ENCODE results near the gene RAB11B. TPM values are rescaled to one million over a fixed set of nuclear protein-coding genes. Genes with fewer than 3 reads are reported as not detected.
"Not testable (repeated sequence)": the region's sequence is repeated elsewhere in the genome, so short reads cannot be mapped to it uniquely, and the experiment has no call there.

The RAB11B gene
- polyA plus RNA-seq, 12 donors: 53.9 to 120 (median 60.8) TPM; not detected in 1

DNA sequence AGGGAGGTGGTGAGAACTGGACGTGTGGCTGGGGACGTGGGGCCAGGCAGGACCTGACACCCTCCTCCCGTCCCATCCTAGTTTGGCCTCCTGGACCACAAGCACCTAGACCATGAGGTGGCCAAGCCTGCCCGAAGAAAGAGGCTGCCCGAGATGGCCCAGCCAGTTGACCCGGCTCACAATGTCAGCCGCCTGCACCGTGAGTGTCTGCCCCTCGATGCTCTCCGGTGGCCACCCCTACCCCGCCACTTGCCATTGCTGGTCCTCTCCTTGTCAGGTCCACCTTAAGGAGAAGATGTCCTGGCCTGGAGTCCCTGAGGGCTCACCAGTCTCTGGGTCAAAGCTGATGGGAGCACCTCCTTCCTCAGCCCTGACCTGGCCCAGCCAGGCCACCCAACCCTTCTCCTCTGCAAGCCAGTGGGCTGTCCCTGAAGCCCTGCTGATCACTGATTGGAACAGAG, 24.0 kb upstream of the RAB11B start:
- DNase-seq: no peak

DNA sequence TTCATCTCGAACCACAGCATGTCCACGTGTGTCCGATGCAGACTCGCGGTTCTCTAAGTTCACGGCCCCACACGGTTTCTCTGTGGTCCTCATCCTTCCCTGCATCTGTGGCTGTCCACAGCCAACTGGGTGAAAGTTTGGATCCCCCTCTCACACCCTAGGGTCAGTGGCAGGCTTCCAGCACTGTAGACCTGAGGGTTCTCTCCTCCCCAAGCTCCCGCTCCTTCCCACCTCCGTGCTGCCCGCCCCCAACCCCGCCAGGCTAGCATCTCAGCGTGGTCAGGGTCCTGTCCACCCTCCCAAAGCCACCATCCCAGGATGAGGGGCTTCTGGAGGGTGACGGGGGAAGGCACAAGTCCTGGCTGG, 23.2 kb upstream of the RAB11B start:
- DNase-seq: no peak

DNA sequence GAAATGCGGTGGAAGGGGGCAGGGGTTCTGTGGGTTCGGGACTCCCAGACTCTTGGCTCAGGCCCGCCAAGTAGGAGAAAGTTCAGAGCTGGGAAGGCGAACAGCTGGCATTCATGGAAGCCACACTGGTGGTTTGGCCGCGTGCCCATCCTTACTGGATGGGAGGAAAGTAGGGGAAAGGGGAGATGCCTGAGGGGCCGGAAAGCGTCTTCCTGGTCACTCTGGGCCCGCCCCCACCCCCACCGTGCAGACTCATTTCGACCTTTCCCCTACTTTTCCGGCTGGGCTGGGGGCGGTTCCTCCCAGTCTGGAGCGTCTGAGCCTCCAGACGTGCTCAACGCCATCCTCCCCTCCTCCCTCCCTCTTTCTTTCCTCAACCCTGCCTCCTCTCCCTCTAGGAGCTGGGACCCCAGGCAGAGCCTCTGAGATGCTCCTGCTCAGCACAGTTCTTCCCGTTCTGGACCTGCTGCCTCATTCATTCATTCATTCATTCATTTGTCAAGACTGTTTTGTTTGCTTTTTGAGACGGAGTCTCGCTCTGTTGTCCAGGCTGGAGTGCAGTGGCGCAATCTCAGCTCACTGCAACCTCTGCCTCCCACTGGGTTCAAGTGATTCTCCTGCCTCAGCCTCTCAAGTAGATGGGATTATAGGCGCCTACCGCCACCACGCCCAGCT, 22.7 kb upstream of the RAB11B start:
- peak; percentile 79 for DNase-seq

DNA sequence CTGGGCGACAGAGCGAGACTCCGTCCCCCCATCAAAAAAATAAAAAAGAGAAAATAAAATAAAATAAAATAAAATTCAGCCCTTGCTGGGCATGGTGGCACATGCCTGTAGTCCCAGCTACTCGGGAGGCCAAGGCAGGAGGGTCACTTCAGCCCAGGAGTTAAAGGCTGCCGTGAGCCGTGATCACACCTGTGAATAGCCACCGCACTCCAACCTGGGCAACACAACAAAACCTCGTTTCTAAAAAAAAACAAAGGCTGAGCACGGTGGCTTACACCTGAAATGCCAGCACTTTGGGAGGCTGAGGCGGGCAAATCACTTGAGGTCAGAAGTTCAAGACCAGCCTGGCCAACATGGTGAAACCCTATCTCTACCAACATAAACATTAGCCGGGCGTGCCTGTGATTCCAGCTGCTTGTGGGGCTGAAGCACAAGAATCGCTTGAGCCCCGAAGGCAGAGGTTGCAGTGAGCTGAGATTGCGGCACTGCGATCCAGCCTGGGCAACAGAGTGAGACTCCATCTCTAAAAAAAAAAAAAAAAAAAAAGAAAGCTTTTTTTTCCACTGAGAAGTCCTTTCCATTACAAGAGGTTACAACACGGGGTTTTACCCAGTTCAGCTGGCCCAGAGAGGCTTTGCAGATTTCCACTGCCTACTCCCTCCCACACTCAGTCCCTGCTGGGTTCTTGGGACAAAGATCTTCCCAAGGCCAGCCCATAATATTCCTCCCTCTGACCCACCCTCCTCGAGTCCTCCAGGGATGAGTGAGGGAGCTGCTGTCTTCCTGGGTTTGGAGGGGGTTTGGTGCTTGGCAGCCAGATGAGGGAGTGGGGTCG, 19.8 kb upstream of the RAB11B start:
- no peak for DNase-seq

DNA sequence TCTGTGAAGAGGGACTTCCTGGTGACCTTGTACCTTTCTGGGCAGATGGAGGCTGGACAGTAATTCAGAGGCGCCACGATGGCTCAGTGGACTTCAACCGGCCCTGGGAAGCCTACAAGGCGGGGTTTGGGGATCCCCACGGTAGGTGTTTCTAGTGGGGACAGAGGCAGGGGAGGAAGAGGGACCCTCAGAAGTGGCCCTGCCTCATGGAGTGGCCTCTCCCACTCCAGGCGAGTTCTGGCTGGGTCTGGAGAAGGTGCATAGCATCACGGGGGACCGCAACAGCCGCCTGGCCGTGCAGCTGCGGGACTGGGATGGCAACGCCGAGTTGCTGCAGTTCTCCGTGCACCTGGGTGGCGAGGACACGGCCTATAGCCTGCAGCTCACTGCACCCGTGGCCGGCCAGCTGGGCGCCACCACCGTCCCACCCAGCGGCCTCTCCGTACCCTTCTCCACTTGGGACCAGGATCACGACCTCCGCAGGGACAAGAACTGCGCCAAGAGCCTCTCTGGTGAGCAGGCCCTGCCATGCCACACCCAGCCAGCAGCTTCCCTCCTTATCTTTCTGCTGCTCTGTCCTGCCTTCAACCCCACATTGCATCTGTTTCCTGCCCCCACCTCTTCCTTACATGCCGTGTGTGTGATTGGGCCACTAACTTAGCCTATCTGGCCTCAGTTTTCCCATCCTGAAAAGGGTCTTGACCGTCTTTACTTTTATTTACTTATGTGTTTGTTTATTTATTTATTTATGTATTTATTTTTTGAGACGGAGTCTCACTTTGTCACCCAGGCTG, 19.0 kb upstream of the RAB11B start:
- no peak for DNase-seq

DNA sequence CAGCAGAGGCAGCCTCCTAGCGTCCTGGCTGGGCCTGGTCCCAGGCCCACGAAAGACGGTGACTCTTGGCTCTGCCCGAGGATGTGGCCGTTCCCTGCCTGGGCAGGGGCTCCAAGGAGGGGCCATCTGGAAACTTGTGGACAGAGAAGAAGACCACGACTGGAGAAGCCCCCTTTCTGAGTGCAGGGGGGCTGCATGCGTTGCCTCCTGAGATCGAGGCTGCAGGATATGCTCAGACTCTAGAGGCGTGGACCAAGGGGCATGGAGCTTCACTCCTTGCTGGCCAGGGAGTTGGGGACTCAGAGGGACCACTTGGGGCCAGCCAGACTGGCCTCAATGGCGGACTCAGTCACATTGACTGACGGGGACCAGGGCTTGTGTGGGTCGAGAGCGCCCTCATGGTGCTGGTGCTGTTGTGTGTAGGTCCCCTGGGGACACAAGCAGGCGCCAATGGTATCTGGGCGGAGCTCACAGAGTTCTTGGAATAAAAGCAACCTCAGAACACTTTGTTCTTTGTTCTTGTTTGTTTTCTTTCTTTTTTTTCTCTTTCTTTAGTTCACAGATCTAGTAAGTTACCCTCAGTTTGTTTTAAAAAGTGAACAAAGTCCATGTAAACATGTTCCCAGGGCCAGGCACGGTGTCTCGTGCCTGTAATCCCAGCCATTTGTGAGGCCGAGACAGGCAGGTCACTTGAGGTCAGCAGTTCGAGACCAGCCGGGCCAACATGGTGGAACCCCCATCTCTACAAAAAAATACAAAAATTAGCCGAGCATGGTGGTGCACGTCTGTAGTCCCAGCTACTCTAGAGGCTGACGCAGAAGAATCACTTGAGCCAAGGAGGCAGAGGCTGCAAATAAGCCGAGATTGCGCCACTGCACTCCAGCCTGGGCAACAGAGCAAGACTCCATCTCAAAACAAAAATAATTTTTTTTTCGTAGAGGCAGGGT, 16.0 kb upstream of the RAB11B start:
- no peak for DNase-seq

DNA sequence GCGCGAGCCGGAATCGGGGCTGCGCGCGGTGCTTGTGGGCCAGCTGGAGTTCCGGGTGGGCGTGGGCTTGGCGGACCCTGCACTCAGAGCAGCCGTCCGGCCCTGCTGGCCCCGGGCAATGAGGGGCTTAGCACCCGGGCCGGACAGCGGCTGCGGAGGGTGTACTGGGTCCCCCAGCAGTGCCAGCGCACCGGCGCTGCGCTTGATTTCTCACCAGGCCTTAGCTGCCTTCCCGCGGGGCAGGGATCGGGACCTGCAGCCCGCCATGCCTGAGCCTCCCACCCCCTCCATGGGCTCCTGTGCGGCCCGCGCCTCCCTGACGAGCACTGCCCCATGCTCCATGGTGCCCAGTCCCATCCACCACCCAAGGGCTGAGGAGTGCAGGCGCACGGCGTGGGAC, 14.4 kb upstream of the RAB11B start:
- not testable (repeated sequence) for DNase-seq

DNA sequence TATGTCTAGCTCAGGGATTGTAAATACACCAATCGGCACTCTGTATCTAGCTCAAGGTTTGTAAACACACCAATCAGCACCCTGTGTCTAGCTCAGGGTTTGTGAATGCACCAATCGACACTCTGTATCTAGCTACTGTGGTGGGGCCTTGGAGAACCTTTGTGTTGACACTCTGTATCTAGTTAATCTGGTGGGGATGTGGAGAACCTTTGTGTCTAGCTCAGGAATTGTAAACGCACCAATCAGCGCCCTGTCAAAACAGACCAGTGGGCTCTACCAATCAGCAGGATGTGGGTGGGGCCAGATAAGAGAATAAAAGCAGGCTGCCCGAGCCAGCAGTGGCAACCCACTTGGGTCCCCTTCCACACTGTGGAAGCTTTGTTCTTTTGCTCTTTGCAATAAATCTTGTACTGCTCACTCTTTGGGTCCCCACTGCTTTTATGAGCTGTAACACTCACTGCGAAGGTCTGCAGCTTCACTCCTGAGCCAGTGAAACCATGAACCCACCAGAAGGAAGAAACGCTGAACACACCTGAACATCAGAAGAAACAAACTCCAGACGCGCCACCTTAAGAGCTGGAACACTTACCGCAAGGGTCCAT, 13.7 kb upstream of the RAB11B start:
- DNase-seq: not testable (repeated sequence)

DNA sequence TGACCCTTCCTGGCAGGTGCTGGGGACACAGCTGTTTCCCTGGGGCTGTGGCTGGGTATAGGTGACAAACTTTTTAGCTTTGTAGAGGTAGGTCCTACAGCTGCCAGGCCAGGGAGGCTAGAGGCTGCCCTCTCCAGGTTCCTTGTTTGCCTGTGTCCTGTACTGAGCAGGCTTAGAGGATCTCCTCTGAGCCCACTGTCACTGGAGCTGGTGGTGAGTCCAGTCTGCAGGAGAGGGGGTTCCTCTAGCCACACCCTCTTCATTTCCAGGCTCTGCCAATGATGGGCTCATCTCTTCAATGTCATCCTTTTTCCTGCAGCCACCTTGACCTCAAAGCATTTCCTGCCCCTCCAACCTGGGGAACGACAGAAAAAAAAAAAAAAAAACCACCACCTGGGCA, 12.6 kb upstream of the RAB11B start:
- DNase-seq: no peak

DNA sequence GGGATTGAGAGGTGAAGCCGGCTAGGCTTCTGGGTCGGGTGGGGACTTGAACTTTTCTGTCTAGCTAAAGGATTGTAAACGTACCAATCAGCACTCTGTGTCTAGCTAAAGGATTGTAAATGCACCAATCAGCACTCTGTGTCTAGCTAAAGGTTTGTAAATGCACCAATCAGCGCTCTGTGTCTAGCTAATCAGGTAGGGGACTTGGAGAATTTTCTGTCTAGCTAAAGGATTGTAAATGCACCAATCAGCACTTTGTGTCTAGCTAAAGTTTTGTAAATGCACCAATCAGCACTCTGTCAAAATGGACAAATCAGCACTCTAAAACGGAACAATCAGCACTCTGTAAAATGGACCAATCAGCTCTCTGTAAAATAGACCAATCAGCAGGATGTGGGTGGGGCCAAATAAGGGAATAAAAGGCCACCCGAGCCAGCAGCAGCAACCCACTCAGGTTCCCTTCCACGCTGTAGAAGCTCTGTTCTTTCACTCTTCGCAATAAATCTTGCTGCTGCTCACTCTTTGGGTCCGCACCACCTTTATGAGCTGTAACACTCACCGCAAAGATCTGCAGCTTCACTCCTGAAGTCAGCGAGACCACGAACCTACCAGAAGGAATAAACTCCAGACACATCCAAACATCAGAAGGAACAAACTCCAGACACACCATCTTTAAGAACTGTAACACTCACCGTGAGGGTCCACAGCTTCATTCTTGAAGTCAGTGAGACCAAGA, 10.8 kb upstream of the RAB11B start:
- DNase-seq: not testable (repeated sequence)

DNA sequence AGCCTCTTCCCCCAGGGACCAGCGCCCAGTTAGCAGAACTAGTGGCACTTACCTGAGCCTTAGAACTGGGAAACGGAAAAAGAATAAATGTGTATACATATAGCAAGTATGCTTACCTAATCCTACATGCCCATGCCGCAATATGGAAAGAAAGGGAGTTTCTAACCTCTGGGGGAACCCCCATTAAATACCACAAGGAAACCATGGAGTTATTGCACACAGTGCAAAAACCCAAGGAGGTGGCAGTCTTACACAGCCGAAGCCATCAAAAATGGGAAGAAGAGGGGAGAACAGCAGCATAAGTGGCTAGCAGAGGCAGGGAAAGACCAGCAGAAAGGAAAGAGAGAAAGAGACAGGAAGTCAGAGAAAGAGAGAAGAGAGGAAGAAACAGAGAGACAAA, 5.6 kb upstream of the RAB11B start:
- not testable (repeated sequence) for DNase-seq

DNA sequence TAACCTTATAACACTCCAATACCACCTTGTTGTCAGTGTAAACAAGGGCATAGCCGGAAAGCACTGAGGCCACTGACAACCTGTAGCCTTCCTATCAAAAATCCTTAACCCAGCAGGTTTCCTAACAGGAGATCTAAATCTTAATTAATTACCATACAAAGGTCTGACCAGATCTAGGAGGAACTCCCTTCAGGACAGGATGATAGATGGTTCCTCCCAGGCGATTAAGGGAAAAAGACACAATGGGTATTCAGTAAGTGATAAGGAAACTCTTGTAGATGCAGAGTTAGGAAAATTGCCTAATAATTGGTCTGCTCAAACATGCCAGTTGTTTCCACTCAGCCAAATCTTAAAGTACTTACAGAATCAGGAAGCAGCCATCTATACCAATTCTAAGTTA, 5.1 kb upstream of the RAB11B start:
- not testable (repeated sequence) for DNase-seq

DNA sequence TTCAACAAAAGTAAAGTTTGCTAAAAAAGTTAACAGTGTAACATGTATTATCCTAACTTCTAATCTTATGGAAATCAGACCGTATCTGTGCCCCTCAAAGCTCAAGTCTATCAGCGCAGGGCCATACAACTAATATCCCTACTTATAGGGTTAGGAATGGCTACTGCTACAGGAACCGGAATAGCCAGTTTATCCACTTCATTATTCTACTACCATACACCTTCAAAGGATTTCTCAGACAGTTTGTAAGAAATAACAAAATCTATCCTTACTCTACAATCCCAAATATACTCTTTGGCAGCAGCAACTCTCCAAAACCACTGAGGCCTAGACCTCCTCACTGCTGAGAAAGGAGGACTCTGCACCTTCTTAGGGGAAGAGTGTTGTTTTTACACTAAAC, 4.6 kb upstream of the RAB11B start:
- DNase-seq: not testable (repeated sequence)

DNA sequence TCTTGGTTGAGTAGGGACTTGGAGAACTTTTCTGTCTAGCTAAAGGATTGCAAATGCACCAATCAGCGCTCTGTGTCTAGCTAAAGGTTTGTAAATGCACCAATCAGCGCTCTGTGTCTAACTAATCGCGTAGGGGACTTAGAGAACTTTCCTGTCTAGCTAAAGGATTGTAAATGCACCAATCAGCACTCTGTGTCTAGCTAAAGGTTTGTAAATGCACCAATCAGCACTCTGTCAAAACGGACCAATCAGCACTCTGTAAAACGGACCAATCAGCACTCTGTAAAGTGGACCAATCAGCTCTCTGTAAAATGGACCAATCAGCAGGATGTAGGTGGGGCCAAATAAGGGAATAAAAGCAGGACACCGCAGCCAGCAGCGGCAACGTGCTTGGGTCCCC, 3.7 kb upstream of the RAB11B start:
- not testable (repeated sequence) for DNase-seq

DNA sequence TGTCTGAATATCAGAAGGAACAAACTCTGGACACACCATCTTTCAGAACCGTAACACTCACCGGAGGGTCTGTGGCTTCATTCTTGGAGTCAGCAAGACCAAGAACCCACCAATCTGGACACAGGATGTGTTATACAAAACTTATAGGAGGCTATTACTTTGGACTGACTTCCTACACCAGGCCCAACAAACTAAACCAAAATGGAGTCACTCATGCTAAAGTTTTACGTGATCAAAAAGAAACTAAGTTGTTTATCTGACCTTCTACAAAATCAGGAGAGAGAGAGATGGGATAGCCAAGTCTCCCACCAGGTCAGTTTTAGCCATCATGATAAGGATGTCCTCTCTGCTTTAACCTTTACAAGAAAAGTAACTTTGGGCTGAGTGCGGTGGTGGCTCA, 3.2 kb upstream of the RAB11B start:
- no peak for DNase-seq

DNA sequence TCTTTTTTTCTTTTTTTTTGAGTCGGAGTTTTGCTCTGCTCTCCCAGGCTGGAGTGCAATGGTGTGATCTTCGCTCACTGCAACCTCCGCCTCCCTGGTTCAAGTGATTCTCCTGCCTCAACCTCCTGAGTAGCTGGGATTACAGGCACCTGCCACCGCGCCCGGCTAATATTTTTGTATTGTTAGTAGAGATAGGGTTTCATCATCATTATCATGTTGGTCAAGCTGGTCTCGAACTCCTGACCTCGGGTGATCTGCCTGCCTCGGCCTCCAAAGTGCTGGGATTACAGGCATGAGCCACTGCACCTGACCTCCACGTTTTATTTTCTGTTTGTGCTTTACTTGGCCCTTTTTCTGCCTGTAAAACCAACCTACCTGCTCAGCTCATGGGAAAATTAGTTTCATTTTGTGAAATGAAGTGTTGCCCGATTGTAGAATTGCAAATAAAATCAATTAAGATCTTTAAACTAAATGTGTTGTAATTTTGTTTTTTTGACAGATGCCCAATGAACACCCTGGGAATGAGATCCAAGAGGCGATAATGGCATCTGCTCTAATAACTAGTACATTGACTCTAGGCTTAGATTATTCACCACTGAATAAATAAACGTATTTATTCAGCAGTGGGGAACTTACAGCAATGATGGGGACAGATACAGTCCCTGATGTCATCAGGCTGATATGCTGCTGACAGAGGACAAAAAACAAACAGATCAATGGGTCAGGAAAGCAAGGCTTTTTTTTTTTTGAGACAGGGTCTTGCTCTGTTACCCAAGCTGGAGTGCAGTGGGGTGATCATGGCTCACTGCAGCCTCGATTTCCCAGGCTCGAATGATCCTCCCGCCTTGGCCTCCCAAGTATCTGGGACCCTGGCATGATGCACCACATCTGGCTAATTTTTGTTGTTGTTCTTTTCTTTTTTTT, 2.2 kb upstream of the RAB11B start:
- DNase-seq: no peak

DNA sequence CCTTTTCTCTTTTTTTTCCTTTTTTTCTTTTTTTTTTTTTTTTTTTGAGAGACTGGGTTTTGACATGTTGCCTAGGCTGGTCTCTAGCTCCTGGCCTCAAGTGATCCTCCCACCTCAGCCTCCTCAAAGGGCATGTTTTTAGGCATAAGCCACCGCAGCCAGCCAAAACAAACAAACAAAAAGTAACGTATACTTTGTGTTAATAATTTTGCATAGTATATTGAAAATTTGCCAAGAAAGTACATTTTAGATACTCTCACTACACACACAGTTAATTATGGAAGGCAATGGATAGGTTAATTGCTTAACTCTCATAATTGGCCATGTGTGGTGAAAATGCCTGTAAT, 1.6 kb upstream of the RAB11B start:
- no peak for DNase-seq

DNA sequence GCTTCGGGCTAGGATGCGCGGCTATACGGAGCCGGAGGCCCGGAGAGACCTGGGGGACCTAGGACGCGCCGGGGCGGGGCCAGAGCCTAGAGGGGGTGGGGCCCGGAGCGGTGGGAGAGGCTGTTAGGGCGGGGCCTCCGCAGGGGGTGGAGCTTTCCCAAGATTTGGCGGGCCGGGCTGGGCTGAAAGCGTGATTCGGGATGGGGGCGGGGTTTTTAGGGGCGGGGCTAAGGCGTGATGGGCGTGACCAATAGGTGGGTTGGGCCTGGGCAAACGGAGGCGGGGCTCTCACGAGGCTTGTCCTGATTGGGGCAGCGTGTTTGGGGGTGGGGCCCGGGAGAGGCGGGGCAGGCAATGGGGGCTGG, 439 bp downstream of the RAB11B start:
- DNase-seq: peak; percentile 92
